NCI-H1417 treated with DMSO at 0.1 percent for 48 hours (cell line): Measurements from ENCODE around the gene TYMP.
A peak's percentile ranks its signal among the peaks of the same experiment; 100 is the strongest.
"Not testable (repeated sequence)": the region's sequence is repeated elsewhere in the genome, so short reads cannot be mapped to it uniquely, and the experiment has no call there.

Experiments
- DNase-seq: peaks from one replicate; lab custom pipeline; 2025; lab: John Stamatoyannopoulos, UW

Gene TYMP

DNA sequence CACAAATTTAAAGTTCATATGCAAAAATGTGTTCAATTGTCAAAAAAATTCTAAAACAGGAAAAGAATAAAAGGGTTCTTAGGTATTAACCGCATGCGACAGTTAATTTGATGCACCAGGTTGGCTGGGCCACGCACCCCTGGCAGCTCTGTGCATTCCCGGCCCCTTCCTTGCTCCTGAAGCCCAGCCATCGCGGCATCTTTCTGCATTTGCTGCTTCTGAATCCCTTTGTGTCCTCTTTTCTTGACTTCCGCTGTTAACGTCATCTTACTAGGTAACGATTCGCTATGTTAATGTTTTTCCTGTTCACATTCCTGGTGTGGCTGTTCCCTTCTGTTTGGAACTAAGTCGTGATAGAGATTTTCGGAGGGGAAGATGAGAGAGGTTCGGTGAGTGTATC, 8.0 kb upstream of the TYMP start:
- no peak for DNase-seq

DNA sequence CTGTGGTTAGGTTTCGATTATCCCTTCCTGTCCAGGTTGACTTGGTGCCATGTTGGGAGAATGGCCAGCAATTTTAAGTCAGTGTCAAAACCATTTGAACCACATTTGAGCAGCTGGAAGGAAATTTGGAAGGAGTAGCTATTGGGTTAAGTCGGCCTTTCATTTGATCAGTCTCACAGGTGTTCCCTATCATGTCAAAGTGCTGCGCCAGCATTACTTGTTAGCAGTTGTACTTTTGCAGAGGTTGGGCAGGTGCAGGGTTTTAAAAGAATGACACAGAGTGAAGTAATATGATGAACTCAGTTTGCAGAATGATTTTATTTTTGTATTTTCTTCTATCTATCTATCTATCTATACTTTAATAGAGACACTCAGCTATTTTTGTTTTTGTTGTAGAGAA, 6.4 kb upstream of the TYMP start:
- DNase-seq = no peak

DNA sequence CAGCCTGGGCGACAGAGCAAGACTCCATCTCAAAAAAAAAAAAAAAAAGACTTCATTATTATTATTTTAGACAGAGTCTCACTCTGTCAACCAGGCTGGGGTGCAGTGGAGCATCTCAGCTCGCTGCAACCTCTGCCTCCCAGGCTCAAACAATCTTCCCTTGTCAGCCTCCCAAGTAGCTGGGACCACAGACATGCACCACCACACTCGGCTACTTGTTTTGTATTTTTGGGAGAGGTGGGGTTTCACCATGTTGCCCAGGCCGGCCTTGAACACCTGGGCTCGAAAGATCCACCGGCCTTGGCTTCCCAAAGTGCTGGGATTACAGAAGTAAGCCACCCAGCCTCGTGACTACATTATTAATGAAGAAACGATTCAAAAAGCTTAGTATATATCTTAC, 5.3 kb upstream of the TYMP start:
- no peak for DNase-seq

DNA sequence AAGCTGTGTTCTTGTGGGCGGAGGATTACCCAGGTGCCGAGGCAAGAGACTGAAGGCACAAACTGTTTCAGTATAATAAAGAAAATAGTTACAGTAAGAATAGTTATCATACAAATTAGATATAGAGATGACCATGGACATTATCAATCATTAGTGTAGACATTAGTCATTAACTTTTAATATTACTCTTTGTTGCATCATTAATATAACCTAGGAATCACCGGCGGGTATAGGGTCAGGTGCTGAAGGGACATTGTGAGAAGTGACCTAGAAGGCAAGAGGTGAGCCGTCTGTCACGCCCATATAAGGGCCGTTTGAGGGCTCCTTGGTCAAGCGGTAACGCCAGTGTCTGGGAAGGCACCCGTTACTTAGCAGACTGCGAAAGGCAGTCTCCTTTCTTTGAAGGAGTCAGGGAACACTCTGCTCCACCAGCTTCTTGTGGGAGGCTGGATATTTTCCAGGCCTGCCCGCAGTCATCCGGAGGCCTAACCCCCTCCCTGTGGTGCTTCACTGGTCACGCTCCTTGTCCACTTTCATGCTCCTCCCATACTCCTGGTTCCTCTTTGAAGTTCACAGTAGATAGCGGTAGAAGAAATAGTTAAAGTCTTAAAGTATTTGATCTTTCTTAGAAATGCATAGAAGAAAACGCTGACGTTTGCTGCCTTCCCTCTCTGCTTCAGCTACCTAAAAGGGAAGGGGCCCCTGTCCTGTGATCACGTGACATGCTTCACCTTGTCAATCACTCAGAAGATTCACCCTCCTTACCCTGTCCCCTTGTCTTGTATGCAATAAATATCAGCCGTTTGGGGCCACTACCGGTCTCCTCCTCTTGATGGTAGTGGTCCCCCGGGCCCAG, 4.3 kb upstream of the TYMP start:
- not testable (repeated sequence) for DNase-seq

DNA sequence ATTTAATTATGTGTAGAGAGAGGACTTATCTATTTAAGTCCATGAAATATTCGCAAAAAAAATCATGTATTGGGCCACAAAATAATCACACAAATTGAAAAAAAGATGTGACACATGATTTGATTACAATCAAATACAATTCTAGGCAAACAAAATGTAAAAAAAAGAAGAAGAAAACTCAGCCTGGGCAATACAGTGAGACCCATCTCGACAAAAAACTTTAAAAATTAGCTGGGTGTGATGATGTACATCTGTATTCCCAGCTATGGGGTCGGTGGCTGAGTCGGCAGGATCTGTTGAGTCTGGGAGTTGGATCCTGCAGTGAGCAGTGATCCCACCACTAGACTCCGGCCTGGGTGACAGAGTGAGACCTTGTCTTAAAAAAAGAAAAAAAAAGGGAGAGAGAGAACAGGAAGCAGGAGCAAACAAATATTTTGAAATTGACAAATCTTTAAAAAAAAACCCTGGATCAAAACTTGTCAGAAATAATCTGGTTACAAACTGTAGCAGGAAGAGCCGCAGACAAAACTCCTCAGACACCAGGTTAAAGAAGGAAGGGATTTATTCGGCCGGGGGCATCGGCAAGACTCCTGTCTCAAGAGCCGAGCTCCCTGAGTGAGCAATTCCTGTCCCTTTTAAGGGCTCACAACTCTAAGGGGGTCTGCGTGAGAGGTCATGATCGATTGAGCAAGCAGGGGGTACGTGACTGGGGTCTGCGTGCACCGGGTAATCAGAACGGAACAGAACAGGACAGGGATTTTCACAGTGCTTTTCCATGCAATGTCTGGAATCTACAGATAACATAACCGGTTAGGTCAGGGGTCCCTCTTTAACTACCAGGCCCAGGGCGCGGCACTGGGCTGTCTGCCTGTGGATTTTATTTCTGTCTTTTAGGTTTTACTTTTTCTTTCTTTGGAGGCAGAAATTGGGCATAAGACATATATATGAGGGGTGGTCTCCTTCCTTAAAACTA, 3.3 kb upstream of the TYMP start:
- DNase-seq = no peak

DNA sequence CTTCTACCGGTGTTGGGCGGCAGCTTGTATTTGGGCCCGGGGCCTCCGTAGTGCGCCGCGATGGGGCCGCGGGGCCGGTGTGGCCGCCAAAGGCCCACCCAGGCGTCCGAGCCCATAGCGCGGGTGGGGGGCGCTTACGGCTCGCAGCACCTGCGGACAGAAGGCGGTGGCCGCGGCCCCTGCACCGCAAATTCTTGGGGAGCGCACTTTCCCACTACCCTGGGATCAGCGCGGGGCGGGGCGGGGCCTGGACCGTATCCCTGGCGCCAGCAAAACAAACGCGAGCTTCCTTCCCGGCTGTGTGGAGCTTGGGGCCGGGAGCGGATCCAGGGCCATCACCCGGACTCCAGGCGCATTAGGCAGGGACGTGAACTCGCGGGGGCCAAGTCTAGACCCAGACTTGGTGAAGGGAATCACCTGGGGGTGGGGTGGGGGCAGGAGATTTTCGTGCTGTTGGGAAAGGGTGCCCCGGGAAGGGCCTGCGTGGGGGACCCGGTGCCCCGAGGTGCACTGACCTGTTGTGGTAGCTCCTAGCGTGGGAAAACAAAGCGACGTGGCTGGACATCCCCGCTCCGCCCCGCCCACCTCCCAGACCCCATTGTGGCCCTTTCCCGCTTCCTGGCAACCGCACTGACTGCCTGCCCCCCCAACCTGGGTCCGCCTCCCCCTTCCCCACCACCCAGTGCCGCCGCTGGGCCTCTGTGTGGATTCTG, 2.3 kb upstream of the TYMP start:
- DNase-seq = no peak

DNA sequence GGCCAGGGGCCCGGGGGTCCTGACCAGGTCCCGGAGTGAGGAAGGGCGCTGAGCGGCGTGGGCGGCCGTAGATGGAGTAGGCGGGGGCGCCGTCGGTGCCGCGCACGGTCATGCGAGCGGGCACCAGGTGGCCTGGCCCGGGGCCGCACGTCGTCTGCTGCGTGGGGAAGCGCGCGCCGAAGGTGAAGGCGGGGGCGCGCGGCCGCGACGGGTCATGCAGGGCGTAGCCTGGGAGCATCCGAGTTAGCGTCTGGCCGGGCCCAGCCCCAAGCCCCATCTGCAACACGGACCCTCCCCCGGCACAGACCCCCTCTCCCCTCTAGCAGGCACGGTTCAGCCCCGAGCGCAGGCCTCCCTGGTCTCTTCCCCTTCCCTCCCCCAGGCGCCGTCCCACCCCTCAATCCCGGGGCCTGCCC, 1.7 kb upstream of the TYMP start:
- no peak for DNase-seq

DNA sequence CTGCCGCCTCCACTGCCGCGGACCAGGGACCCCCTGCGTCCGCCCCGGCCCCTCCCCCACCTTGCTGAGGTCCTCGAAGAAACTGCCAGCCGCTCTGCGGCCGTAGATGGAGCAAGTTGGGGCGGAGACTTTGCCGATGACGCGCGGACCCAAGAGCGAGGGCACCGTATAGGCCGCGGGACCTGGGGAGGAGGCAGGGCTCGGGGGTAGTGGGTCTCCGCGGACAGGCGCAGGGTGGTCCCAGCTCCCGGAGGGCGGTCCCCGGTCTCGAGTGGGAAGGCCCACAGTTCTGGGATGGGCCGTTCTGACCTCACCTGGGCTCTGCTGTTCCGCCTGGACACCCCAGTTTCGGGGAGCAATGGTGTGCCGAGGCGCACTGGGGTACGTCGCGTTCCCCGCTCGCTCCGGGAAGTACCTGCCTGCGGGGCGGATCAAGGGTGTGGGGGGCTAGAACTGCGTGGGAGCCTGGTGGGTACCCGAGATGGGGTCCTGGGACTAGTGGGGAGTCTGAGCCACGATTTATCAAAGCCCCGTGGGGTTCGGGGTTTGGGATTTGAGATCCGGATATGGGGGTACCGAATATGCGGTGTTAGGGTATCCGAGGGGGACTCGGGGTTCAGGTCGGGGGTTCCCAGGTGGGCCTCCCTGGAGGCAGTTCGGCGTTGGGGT, 1.2 kb upstream of the TYMP start:
- DNase-seq = no peak

DNA sequence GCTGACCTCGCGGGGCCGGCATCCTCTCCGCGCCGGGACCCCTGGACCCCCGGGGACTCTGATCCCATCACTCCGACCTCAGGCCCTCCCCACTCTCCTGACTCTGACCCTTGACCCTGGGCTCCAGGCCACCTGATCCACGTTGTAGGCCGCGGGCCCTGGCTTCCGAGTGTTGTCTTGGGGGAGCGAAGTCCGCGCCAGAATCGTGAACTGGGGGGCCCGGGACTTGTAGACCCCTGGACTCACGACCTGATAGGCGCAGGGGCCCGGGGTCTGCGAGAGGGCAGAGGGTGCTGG, 716 bp upstream of the TYMP start:
- DNase-seq = no peak

DNA sequence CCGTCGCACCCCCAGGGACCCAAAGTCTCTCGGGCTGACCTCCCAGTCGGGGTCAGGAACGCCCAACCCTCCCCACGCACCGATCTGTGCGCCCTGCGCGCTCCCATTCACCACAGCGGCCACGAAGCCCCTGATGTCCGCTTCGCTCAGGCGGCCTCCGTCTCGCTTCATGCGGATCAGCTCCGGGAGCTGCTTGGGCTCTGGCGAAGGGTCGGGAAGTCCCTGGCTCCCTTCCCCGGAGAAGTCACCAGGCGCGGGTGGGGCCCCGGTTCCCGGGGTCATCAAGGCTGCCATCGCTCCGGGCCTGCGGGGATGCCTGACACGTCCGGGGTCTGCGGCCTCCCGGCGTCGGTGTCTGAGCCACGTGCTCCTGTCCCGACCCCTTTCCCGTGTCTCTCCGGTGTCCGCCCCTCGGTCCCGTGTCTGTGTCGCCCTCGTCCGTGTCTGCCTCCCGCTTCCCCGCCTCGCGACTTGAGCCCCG, 356 bp downstream of the TYMP start:
- no peak for DNase-seq

DNA sequence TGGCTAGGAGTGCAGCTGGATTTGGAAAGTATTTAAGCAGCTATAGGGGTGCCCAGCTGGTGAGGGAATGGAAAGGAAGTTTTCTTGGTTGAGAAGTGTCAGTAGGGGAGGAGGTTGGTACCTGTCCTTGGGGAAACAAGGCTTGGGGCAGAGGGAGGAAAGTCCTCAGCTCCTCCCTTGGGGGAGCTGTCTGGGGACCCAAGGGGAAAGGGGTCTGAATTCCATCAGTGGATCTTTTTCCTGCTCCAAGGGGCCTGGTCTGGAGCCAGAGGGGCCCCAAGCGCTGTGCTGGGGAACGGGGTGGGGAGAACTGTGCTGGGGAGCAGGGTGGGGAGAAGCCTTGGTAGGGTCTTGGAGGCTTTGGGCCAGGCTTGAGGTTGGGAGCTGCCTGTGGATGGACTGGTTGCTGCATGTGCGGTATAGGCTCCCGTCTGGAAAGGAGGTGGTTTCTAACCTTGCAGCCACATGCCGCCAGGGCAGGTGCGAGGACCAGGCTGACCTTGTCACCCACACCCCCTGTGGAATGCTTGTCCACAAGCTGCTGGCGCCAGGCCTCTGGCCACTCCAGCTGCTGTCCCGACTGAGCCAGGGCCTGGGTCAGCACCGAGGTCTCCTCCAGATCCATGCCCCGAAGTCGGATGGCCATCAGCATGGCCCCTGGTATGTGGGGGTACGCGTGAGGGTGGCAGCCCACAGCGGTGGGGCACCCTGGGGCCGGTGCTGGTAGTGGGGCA, 963 bp downstream of the TYMP start:
- no peak for DNase-seq

DNA sequence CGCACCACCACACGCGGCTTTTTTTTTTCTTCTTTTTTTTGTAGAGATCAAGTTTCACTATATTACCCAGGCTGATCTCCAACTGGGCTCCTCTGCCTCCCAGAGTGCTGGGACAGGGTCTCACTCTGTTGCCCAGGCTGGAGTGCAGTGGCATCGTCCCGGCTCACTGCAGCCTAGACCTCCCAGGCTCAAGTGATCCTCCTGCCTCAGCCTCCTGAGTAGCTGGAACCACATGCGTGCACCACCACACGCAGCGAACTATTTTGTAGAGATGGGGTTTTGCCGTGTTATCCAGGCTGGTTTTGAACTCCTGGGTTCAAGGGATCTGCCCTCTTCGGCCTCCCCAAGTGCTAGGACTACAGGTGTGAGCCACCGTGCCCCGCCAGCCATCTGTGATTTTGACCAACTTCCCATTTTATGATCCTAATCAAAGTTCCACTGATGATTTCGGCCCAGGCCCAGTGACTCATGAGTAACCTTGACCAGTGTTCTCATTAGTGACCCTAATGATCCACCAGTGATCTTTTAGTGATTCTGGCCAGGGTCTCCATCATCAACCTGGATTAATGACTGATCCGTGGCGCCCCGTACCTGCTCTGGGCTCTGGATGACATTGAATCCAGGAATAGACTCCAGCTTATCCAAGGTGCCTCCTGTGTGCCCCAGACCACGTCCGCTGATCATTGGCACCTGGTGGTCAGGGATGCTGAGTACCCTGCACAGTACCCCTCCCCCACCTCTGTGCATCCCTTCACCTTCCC, 1.7 kb downstream of the TYMP start:
- DNase-seq = no peak

DNA sequence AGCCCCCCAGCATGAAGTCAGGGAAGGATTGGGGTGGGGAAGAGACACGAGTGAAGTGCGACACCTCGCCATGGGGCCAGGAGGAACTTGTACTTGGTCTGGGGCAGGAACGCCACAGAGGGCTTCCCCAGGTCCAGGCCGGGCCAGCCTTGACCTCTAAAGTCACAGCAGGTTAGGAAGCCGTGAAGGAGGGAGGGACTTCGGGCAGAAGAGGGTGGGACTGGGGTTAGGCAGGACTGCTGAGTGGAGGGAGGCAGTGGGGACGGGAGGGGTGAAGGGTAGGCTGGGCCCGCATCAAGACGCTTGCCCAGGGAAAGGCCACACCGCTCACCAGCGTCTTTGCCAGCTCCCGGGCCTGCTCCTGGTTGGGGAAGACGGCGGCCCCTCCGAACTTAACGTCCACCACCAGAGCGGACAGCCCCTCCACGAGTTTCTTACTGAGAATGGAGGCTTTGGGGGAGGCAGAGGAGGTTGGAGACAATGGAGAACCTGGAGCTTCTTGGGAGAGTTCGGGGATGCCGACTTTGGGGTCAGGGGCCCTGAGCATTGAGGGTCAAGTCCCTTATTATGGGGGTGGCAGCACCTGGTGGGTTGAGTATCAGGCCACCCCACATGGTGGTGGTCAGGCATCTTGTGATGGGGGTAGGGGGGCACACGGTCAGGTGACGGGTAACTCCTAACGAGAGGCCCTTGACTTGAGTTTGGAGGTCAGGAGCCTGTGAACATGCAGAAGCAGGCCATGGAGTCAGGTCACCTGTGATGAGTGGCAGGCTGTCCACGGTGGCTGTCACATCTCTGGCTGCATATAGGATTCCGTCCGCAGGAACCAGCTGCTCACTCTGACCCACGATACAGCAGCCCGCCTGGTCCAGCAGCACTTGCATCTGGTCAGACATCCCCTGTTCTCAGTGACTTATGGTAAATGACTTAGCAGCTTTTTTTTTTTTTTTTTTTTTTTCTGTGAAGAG, 2.7 kb downstream of the TYMP start:
- no peak for DNase-seq

DNA sequence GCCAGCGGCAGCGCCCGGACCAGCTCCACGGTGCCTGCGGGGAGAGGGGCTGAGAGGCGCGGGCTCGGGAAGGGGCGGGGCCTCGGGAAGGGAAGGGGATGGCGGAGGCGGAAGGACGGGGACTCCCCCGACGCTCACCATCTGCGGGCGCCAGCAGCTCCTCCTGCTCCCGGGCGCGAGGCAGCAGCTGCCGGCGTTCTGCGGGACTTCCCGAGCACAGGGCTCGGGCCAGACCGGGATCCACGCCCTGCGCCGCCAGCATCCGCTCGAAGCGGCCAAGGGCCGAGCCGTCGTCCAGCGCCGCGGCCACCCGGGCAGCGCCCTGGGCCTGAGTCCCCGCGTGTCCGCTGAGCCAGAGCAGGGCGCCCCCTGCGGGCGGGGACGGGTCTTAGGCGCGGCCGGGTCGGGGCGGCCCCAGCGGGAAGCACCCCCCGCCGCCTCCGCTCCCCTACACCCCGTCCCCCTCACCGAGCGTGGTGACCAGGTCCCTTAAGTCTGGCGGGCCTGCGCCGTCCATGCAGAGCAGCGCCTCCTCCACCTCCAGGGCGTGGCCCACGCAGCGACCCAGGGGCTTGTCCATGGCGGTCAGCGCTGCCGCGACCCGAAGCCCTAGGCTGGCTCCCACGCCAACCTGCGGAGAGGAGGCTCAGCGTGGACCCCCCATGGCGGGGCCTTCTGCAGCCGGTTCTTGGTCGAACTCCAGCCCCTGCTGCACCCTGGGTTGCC, 3.5 kb downstream of the TYMP start:
- no peak for DNase-seq

DNA sequence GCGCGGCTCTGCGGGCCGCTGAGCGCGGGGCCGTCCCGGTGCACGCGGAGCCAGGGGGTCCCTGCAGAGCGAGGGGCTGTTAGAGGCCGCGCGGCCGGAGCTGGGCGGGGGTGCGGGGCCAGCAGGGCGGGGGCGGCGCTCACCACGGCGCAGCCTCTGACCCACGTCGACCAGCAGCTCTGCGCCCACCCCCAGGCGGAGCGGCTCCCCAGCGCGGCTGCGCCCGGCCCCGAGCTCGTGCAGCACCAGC, 4.0 kb downstream of the TYMP start:
- no peak for DNase-seq

DNA sequence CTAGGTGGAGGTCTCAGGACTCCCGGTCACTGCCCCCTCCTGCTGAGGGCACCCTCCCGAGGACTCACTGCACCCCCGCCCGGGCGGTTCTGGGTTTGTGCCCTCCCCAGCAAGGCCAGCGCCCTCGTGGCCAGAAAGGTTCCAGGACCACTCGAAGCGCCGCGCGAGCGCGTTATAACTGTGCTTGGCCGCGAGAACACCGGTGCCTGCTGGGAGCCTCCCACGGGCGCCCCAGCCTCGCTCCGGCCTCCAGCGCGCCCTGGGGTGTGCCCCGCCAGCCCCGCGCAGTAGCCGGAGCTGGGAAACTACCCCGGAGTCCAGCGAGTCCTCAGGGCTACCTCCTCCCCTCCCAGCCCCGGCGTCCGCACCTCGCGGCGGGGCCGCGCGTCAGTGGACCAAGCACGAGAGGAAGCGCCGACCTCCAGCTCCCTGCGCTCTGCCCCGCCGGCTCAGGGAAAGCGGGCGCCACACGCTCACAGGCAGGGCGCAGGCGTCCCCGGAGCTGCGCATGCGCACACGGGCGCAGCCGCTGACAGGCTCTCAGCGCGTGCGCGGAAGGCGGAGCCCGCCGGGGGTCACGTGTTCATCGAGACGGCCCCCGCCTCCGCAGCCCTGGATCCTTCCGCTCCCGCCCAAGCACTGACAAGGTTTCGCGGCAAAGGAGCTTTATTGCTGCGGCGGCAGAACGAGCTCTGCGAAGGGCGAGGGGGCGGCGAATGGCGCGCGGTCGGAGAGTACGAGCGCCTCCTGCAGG, 4.5 kb downstream of the TYMP start, which contains the start of gene SCO2:
TSS of gene SCO2 (minus strand) at position 495 of the 754 bp plus-strand sequence. CDS start 1,187 bp downstream, outside the sequence.
- DNase-seq = peak; percentile 41

DNA sequence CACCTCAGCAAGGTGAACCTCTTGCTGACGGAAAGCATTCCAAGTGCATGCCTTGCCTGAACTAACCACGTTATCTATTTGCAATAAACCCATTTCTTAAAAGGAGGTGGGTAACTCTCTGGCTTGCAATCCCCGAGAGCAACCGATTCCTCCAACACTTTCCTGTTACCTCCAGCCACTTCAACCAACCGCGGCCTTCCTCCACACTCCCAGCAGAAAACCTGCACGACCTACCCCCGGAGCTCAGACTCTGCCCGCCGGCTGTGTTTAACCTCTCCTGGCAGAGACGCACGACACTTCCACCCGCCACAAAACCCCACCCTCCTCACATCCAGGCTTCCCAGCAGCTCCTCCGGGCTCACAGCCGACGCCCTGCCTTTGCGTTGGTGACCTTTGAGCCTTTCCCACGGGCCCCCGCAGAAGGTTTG, 5.1 kb downstream of the TYMP start:
- no peak for DNase-seq
